HG03565 (cell line): ENCODE results near the gene HPCAL1.

Source experiments
- ATAC-seq: cut with Tn5 transposase; IDR thresholded peaks from one replicate; pipeline ENCODE4 v1.9.1; 2021; ENCODE audit warnings: mild to moderate bottlenecking, moderate library complexity; ENCODE audit not compliant: unreplicated experiment

The HPCAL1 gene

DNA sequence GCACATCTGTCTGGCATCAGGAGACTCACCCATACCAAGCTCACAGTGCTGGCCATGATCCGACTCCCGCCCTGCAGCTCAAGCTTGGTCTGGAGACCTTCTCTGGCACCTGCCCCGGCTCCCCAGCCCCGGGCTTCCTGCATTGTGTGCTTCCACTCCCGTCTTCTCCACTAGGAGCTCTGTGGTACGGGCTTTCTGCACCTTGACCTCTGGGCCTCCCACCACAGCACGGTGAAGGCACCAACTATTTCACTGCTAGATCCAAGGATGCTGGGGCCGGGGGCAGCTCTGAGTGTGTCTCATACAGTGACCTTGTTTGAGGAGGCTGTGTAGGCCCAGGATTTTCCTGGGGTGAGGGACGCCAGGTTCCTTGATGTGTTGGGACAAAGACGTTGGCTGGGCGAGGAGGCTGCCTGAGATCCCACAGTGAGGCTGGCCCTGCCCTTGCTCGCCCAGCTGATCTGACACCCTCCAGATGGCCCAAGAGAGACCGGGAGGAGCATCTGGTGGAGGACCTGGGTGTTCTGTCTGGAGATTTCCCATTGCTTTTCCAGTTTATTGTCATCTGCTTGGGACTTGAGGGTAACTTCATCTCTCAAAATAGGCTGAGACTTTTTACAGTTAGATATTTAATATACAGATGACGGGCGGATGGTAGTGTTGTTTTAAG is 64.0 kb downstream of the HPCAL1 start:
- no peak for ATAC-seq

DNA sequence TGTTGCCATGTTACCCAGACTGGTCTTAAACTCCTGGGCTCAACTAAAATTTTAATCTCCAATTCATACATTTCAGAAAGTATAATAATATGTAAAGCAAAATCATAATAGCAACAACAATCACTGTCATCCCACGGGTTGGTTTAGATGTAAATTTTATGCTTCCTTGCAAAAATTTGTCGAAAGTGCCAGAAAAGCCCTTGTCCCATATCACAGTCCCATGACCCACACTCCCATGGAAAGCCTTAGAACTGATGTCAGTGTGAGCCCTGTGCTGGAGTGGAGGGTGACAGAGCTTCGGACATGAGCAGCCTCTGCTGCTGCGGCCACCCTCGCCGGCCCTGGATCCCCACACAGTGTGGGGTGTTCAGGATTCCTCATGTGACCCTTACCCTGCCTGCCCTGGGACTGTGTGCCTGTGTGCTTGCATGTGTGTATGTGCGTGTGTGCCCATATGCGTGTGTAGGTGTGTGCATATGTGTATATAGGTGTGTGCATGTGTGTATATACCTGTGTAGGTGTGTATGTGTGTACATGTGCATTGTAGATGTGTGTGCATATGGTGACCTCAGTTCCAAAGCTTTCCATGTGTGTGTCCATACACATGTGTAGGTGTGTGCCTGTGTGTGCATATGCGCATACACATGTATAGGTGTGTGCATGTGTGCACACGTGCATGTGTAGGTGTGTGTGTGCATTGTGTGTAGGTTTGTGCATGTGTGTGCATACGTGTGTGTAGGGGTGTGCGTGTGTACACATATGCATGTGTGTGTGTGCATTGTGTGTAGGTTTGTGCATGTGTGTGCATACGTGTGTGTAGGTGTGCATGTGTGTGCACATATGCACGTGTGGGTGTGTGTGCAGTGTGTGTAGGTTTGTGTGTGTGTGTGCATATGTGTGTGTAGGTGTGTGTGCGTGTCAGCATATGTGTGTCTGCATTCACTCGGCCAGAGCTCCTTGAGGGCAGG is 65.1 kb downstream of the HPCAL1 start:
- no peak for ATAC-seq

- ATAC-seq = no peak
Measured at GRCh38 chr2:10368491-10369231, 66.0 kb downstream of the HPCAL1 start.

- ATAC-seq = no peak
Measured at GRCh38 chr2:10369269-10370255, 66.9 kb downstream of the HPCAL1 start.

DNA sequence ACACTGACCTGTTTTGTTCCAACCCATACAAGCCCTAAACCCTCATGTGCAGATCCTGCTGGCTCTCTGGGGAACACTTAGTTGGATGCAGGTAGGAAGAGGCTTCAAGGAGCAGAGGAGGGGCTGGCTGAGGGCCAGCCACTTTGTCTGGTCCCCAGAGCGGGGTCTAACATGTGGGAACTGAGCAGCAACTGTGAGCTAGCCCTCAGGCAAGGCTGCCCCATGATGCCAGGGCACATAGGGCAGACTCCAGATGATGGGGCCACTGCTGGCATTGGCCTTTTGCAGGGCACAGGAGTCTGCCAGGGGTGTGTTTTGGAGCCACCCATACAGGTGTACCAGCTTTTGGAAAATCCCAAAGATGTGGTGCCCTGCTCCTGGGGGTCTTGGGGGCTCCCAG is 67.7 kb downstream of the HPCAL1 start:
- no peak for ATAC-seq

DNA sequence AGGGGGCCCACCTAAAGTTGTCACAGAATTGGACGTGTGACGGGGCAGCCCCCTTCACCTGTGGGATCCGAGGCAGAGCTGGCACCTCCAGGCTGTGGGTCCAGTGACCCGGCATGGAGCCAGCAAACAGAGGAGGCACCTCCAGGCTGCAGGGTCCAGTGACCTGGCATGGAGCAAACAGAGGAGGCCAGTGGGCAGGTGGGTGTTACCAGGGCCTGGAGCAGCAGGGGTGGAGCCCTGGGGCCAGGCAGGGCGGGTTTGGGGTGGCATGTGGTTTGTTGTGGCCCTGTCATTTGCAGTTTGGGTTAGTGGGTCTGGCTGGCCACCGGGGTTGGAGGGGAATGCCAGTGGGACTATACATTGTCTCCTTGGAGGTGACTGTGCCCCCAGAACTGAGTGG is 68.2 kb downstream of the HPCAL1 start:
- ATAC-seq = no peak

DNA sequence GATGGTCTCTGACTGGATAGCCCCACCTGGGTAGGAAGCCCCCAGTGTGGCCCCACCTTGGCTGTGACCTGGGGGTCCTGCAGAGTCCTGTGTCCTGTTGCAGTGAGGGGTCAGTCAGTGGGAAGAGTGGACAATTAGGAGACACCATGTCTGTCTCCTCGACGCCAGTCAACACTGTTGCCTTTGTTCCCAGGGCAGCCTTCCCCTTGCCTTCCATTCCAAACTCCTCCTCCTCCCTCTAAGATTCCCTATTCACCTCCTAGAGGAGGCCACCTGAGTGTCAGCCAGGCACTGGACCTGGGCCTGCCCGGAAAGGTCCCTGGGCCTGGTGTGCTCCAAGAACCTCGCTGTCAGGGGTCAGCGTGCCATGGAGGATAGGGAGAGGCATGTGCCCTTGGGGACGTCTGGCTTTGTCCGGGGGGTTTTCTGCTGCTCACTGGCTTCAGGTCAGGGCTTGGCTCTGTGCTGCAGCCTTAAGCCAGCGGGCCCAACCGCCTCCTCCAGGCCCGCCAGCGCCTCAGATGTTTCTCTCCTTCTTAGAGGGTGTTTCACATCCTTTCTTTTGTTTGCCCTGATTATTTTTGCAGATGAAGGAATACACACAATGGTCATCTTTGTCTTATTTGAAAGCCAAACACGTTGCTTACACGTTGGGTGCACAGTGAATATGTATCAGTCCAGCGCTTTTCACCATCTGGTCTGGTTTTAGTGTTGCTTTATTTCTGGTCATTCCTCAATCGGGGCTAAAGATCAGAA is 68.9 kb downstream of the HPCAL1 start:
- no peak for ATAC-seq

- no peak for ATAC-seq
Measured at GRCh38 chr2:10372203-10372861, 69.6 kb downstream of the HPCAL1 start.

- no peak for ATAC-seq
Measured at GRCh38 chr2:10372862-10373240, 70.1 kb downstream of the HPCAL1 start.

GRCh38 chr2:10373931-10374330 is 71.2 kb downstream of the HPCAL1 start:
- no peak for ATAC-seq

- no peak for ATAC-seq
Measured at GRCh38 chr2:10374362-10374943, 71.7 kb downstream of the HPCAL1 start.

- no peak for ATAC-seq
Measured at GRCh38 chr2:10375570-10376281, 73.0 kb downstream of the HPCAL1 start.

DNA sequence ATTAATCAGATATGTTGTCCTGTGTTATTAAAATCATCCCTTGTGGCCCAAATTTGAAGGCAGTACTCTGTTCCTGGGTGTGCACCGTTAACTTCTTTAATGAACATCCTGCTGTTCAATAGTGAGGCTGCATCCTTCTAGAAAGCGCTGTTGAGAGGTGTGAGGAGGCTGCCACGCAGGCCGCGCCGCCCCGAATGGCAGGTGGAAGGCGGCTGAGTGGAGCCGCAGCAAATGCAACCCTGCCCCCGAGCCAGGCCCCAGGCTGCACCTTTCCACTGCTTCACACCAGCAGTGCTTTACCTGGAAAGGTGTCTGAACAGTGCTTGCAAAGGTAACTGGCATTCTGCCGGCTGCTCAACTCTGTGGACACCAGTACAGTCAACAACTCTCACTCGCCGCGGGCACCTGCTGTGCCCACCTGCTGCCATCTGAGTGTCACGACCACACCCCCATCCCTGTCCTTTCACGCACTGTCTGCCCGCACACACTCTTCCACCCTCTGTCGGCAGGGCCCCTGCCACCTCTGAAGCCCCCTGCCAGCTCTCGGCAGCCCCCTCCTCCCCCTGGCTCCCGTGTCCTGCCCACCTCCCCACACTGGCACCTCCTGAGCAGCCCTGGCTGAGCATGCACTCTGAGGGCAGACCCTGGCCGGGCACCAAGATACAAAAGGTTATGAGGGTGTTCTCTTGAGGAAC is 74.5 kb downstream of the HPCAL1 start:
- ATAC-seq = no peak

GRCh38 chr2:10377747-10378085 is 75.0 kb downstream of the HPCAL1 start:
- no peak for ATAC-seq

- peak; percentile 64 for ATAC-seq
Measured at GRCh38 chr2:10378189-10378588, 75.5 kb downstream of the HPCAL1 start.

DNA sequence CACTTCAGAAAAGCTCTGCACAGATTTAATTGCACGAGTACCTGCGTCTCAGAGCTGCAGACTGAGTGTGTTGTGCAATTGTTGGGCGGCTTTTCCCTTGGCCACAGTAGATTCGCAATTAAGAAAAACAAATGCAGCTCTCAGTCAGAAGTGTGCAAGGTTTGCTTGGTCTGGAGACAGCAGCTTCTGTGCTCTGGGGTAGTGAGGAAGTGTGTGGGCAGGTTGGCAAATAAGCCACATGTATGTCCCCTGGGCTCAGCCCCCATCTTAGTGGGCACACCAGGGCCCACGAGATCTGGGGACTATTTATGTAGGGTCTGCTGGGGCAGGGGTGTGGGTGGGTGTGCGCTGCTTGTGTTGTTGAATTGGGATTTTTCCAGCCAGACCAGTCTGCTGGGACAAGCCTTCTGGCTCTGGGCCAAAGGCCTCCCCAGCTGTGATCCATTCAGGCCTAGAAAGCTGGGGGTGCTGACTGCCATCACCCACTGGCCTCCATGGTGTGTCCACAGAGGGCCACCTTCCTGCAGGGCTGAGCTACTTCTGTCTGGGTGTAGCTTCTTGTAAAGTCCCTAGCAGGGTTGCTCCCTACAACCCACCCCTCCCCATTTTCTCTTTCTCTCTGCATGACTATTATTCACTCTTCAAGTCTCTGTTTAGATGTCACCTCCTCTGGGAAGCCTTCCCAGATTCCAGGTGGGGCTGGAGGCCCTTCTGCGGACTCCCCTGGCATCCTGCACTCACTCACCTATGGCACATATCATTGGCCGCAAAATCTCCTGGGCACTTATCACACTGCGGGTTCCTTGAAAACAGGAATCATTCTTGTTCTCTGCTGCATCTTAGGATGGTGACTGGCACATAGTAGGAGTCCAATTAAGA is 77.6 kb downstream of the HPCAL1 start:
- ATAC-seq = no peak

GRCh38 chr2:10381997-10382353 is 79.3 kb downstream of the HPCAL1 start:
- no peak for ATAC-seq
